GM12872 (cell line): Measurements from ENCODE around the gene GUCD1.

Experiments used
- TF ChIP-seq, protein P1 (sequence below): IDR thresholded peaks from 3 replicates; pipeline ENCODE4 v1.5.1; 2011; ENCODE audit warnings: low read depth, mild to moderate bottlenecking, low read length, moderate library complexity; ENCODE audit not compliant: insufficient read depth

The GUCD1 gene

DNA sequence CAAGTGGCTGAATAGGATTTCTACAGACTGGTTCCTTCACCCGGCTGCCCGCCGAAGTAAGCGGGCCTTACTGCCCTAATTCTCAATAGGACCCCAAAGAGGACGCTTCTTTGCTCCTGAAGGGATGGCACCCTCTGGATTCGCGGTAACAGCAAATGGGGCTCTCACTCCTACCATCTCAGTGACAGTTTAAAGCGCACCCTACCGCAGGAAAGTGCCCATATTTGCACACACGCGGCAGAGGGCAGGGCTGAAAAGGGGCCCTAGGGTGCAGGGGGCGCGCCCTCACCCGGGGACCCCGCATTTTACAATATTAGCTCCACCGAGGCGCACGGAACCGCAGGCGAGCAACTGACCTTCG, 60.8 kb downstream of the GUCD1 start:
- TF ChIP-seq, protein P1, sequence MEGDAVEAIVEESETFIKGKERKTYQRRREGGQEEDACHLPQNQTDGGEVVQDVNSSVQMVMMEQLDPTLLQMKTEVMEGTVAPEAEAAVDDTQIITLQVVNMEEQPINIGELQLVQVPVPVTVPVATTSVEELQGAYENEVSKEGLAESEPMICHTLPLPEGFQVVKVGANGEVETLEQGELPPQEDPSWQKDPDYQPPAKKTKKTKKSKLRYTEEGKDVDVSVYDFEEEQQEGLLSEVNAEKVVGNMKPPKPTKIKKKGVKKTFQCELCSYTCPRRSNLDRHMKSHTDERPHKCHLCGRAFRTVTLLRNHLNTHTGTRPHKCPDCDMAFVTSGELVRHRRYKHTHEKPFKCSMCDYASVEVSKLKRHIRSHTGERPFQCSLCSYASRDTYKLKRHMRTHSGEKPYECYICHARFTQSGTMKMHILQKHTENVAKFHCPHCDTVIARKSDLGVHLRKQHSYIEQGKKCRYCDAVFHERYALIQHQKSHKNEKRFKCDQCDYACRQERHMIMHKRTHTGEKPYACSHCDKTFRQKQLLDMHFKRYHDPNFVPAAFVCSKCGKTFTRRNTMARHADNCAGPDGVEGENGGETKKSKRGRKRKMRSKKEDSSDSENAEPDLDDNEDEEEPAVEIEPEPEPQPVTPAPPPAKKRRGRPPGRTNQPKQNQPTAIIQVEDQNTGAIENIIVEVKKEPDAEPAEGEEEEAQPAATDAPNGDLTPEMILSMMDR, result no peak

DNA sequence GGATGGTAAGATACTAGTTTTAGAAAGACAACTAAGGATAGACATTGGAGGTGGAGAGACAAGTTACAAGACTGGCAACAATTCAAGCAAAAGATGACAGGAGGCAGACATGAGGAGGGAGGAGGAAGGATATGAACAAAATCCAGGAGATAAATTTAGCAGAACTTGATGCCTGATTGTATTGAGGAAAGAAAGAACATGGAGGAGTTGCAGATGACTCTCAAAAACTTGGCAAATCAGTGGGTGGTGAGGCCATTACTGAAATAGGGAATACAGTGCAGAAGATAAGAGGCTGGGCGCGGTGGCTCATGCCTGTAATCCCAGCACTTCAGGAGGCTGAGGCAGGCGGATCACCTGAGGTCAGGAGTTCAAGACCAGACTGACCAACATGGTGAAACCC, 62.5 kb downstream of the GUCD1 start:
- TF ChIP-seq, protein P1, result no peak
